HT1080 (cell line): ENCODE measurements around the gene RPAIN. TPM values are rescaled to one million over a fixed set of nuclear protein-coding genes. Genes with fewer than 3 reads are reported as not detected.
"Not testable (repeated sequence)": the region's sequence is repeated elsewhere in the genome, so short reads cannot be mapped to it uniquely, and the experiment has no call there.

ENCODE experiments used
- DNase-seq: peaks from one replicate; pipeline ENCODE4 v3.0.0-alpha.2; 2015; ENCODE audit warnings: low read depth
- total RNA-seq: library from RNA; depleted of rRNA; stranded (reverse); fragments of >200 nt; shearing (Covaris generic); gene quantifications from 2 replicates; pipeline ENCODE4 v1.2.3, GENCODE V29; 2014

Gene RPAIN
- total RNA-seq, 1 experiment from 2014 or later: 45.8 TPM

GRCh38 chr17:5429191-5429887 lies 9.4 kb downstream of the RPAIN start:
- no peak for DNase-seq

DNA sequence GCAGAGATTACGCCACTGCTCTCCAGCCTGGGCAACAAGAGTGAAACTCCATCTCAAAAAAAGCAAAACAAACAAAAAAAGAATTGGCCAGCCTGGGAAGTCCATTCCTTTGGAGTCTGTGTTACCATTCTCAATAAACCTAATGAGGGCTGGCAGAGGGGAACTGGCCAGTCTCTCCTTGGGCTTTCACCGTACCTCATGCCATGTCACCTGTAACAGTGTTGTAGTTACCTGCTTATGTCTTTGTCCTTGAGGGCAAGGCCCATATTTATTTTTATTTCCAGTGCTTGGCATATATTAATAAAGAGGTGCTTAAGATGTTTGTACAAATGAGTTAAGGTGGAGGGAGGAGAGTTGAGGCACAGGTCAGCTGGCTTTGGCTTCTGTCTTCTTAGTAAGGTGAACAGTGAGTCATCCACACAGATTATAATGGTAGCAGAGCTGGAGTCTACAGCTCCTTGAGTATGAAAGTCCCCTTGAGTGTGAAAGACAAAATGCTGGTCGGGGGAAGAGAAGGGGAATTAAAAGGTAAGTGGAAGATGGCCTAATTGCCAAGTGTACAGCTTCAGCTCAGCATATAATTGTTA lies 10.5 kb downstream of the RPAIN start:
- no peak for DNase-seq

- not testable (repeated sequence) for DNase-seq
Measured at GRCh38 chr17:5431234-5431633, 11.3 kb downstream of the RPAIN start.

- no peak for DNase-seq
Measured at GRCh38 chr17:5431949-5432556, 12.1 kb downstream of the RPAIN start.

DNA sequence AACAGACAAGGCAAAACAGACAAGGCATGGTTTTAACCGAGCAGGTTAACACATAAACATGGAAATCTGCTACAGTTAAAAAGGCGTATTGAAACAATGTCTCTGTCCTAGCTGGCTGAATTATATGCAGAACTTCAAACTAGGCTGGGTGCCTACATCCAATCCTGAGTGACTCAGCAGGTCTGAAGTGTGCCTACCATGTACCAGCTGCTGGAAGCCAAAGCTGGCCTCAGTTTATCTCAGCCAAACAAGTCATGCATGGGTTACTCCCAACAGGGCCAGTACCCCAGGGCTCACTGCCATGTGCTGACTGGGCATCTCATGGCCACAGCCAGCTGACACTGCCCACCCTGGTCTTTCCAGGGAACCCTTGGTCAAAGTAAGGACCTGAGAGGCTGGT lies 15.0 kb downstream of the RPAIN start:
- no peak for DNase-seq

DNA sequence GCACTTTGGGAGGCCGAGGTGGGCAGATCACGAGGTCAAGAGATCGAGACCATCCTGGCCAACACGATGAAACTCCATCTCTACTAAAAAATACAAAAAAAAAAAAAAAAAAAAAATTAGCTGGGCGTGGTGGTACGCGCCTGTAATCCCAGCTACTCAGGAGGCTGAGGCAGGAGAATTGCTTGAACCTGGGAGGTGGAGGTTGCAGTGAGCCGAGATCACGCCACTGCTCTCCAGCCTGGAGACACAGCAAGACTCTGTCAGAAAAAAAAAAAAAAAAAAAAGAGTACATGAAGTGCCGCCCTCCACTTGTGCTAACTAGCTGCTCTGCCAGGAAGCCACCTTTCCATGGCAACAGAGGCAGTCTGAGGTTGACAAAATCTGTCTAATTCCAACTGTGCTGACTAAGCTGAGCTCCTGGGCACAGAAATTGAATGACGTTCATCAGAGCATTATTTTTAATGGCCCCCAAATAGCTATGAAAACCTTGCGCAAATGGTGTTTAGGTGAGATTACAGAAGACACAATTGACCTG lies 15.9 kb downstream of the RPAIN start:
- not testable (repeated sequence) for DNase-seq

- no peak for DNase-seq
Measured at GRCh38 chr17:5437721-5438317, 17.8 kb downstream of the RPAIN start.

GRCh38 chr17:5438716-5439445 lies 18.9 kb downstream of the RPAIN start, which contains the start of gene C1QBP:
C1QBP (minus strand) TSS chr17:5439155; CDS start chr17:5439073, 82 bp downstream.
- DNase-seq: peak; percentile 92

- DNase-seq: no peak
Measured at GRCh38 chr17:5439446-5439764, 19.4 kb downstream of the RPAIN start.

DNA sequence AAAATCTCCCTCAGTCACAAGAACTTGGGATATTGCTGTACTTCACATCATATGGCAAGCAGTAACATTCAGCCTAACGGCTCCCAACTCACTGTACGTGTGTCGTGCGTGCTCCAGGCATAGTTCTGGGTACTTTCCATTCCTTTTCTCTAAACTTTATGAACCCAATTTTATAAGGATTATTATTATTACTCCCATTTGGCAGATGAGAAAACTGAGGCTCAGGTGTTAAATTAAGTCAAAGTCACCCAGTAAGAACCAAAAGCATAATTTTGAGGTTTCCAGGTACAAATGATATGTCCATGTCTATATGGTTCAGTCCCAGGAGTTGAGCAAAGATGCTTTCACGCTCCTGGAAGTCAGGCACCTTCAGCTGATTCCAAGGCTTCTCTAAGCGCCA lies 23.7 kb downstream of the RPAIN start:
- DNase-seq: no peak

- no peak for DNase-seq
Measured at GRCh38 chr17:5444209-5444608, 24.2 kb downstream of the RPAIN start.

DNA sequence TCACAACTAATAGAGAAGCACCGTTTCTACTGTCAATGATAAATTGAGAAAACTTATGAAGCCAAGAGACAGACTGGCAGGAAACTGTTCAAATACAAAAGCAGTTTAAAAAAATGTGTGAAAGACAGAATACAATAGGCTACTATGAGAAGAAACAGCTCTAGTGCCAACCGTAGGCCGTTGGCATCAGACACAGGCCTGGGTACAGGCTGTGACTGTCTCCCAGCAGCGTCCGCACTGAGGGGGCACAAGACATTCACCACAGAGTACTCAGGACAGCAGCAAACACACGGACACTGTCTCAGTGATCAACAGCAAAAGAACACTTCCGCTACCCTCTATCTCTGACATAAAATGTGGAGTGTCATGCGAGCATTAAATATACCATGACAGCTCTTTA lies 26.8 kb downstream of the RPAIN start:
- DNase-seq: no peak

DNA sequence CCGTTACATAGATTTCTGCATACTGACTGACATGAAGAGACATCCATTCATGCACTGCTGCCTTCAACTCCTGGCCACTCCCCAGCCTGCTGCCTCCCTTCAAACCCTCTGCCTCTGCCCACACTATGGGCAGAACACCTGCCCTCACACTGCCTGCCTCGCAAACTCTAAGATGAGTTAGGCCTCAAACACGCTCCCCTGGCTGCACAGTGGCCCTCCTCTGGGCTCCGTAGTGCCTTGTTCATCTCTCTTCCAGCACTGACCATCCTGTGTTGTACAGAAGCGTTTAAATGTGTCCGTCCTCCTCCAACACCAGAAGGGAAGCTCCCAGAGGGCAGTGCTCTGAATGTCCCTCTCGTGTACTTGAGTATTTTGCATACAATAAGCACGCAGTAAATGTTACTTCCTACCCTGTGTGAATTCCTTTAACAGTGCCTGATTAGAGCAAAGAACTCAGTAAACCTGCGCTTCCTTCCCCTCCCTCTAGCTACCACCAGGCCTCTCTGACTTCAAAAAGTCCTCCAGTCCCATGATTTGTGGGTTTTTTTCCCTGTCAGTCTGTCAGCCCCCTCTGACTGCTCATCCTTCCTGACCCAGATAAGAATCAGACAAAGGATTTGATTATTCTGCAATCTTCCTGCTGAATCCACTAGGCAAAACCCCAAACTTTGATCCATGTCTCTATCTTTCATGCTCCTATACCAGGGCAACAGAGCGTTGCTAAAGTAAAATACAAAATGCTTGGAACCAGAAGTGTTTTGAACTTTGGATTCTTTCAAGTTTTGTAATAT lies 44.9 kb downstream of the RPAIN start:
- no peak for DNase-seq

DNA sequence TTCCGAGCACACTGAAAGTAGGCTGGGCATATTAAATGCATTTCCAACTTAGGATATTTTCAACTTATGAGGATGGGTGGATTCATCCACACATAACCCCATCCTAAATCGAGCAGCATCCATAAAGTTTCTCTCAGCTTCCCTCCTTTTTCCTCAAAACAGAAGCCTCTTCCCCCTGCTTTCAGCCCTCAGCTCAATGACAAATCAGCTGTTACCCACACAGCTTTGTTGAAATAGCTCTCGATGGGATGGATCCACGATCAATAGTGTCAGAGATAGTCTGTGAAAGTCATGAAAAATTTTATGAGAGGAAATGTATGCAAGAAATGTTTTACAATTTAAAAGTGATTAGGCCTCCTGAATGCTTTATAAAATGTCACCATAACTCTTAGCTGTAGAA lies 46.3 kb downstream of the RPAIN start:
- no peak for DNase-seq

DNA sequence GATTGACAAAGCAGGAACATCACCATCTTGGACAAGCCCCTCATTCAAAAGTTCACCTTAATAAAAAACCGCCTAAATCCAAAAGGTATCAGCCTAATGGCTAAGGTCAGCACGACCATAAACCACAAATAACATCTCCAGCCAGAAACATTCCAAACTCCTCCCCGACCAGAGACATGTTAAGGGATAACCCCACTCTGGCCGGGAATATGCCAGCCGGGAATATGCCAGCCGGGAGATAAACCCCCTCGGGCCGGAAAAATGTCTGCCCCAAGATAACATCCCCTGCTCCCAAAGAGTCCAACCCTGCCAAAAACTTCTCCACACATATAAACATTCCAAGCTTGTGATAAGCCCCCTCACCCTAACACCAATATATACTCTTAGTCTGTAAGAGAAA lies 47.4 kb downstream of the RPAIN start:
- DNase-seq: no peak

GRCh38 chr17:5468075-5468473 lies 48.1 kb downstream of the RPAIN start:
- no peak for DNase-seq

DNA sequence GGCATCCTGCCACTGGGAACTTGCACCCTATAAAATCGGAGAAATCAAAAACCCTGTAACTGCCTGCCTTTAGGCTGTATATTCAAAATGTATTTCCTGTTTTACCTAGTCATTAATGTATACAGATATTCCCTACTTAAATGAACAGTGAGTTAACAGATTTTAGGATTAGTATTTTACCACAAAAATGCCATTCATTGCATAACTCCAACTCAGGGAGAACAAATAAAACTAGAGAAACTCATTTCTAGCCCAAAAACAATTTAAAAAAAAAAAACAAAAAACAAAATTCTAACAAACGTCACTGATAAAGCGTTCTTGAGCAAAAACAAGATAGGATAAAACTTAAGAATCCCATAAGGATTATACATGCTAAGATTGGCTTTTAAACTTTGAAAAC lies 52.5 kb downstream of the RPAIN start:
- no peak for DNase-seq

DNA sequence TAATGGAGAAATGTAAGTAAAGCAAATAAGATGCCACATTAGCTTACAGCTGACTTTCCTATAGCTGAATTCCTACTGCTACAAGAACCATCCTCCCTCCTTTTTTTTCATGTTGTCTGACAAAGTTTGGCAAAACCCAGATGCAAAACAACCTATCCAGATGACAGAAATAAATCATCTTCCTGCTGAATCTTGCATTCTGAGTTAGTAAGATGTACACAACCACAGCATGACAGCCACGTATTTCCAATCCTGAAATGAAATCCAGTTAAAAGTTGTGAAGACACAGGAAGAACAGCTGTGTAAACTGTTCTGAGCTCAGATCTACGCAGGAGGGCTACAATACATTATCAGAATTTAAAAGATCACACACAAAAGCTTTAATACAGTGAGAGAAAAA lies 53.9 kb downstream of the RPAIN start:
- no peak for DNase-seq

DNA sequence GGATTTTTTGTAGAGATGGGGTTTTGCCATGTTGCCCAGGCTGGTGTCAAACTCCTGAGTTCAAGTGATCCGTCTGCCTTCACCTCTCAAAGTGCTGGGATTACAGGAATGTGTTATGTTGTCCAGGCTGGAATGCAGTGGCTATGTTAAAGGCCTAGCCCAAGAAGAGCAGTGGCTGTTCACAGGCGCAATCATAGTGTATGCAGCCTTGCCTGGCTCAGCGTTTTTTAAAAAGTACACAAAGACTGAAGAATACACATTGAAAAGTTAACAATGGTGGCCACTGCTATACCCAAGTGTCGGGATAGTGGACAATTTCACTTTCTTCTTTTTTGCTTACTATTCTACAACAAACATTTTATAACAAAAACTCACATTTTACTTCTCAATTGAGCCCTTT lies 59.0 kb downstream of the RPAIN start:
- no peak for DNase-seq

DNA sequence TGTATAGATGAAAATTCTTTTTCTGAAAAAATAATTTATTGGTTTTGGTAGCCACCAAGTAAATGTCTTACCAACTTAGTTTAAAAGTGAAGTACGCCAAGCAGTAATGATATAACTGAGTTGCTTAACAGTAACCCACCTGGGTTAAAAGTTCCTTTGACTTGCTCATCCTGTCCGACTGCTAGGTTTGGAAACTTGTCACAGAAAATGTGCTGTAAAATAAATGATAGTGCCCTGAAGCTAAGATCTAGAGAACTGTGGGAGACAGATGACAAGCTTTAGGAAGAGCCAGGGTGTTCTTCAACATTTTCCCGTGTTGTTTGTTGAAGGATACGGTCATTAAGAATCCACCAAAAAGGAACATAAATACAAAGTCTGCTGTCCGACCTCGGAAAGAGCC lies 61.0 kb downstream of the RPAIN start:
- DNase-seq: no peak

DNA sequence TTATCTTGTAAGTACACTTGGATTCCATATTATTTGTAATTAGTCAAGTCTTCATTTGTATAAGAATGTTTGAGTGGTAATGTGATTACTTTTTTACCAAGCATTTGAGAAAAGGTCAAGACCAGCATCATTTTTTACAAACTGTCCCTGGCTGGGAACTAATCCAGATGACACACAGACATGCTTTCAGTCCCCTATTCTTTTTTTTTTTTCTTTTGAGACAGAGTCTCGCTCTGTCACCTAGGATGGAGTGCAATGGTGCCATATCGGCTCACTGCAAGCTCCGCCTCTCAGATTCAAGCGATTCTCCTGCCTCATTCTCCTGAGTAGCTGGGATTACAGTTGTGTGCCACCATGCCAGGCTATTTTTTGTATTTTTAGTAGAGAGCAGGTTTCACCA lies 61.5 kb downstream of the RPAIN start:
- DNase-seq: no peak
